B cell (primary cell): ENCODE data around the gene MATR3.
"Not testable (repeated sequence)": the region's sequence is repeated elsewhere in the genome, so short reads cannot be mapped to it uniquely, and the experiment has no call there.

Source experiments
- EZH2 ChIP-seq: IDR thresholded peaks from 2 replicates; pipeline ENCODE4 v1.6.1; 2012; ENCODE audit warnings: borderline replicate concordance, low read depth, mild to moderate bottlenecking, moderate library complexity, low read length; ENCODE audit not compliant: insufficient read depth, poor library complexity, severe bottlenecking
- TF ChIP-seq, protein P1 (sequence below): fragments of 200-600 bp; IDR thresholded peaks from one replicate; pipeline ENCODE4 v1.8.0; 2022; ENCODE audit warnings: antibody characterized with exemption, mild to moderate bottlenecking

DNA sequence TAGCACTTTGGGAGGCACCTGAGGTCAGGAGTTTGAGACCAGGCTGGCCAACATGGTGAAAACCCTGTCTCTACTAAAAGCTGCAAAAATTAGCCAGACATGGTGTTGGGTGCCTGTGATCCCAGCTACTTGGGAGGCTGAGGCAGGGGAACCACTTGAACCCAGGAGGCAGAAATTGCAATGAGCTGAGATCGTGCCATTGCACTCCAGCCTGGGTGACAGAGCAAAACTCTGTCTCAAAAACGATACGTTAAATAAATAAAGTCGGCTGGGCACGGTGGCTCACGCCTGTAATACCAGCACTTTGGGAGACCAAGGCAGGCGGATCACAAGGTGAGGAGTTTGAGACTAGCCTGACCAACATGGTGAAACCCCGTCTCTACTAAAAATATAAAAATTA is 62.4 kb downstream of the MATR3 start:
- TF ChIP-seq, protein P1, sequence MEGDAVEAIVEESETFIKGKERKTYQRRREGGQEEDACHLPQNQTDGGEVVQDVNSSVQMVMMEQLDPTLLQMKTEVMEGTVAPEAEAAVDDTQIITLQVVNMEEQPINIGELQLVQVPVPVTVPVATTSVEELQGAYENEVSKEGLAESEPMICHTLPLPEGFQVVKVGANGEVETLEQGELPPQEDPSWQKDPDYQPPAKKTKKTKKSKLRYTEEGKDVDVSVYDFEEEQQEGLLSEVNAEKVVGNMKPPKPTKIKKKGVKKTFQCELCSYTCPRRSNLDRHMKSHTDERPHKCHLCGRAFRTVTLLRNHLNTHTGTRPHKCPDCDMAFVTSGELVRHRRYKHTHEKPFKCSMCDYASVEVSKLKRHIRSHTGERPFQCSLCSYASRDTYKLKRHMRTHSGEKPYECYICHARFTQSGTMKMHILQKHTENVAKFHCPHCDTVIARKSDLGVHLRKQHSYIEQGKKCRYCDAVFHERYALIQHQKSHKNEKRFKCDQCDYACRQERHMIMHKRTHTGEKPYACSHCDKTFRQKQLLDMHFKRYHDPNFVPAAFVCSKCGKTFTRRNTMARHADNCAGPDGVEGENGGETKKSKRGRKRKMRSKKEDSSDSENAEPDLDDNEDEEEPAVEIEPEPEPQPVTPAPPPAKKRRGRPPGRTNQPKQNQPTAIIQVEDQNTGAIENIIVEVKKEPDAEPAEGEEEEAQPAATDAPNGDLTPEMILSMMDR, result not testable (repeated sequence)
- not testable (repeated sequence) for TF ChIP-seq EZH2
